ENCODE data around the gene ATP2A3. TPM values are rescaled to one million over a fixed set of nuclear protein-coding genes. Genes with fewer than 3 reads are reported as not detected.

ATP2A3 gene
- total and polyA plus RNA-seq, 2 donors (not counting 3 experiments of a cell fraction or from before 2014, with no cell fraction given): 0.37 to 0.55 TPM

- Histone ChIP-seq H3K9me1 (replicated peaks; ENCODE audit: control insufficient read depth, extremely low read depth, insufficient read depth, low read length) (no peaks in the 10 kb centered on the region), H3K27me3 (ENCODE audit: control insufficient read depth in 2 of 2, insufficient read depth in 2 of 2, low read length in 2 of 2) (peaks cover 2 to 4% of the 10 kb centered on the region in 2 experiments), H3K27ac (ENCODE audit: insufficient read depth, low read depth, low read length) (no peak overlapping the region), H3K4me1 (ENCODE audit: control insufficient read depth, extremely low read depth, insufficient read depth, low read length) (no peaks in the 10 kb centered on the region), H3K36me3 (ENCODE audit: control insufficient read depth in 2 of 2, extremely low read depth in 1 of 2, insufficient read depth in 2 of 2, low read length in 2 of 2) (no peaks in the 10 kb centered on the region), H3K4me2 (ENCODE audit: insufficient read depth, low read length) (no peak overlapping the region), H2AFZ (ENCODE audit: low read depth, low read length) (no peak overlapping the region), H3K4me3 (replicated peaks in 1 of 3; ENCODE audit: insufficient read depth in 1 of 3, low read depth in 1 of 3, low read length in 3 of 3) (no peak overlapping the region), H4K20me1 (replicated peaks; ENCODE audit: control insufficient read depth, extremely low read depth, insufficient read depth, low read length) (no peaks in the 10 kb centered on the region), H3K9ac (replicated peaks; ENCODE audit: extremely low read depth, insufficient read depth, low read length) (no peak overlapping the region), H3K79me2 (ENCODE audit: control insufficient read depth, insufficient read depth, low read length) (no peaks in the 10 kb centered on the region), H3K9me3 (replicated peaks; ENCODE audit: control insufficient read depth, insufficient read depth, low read length) (no peaks in the 10 kb centered on the region)
- dilution Hi-C loops (cut with MboI; ENCODE audit: extremely low pct_ligation_motif_present, low sequenced_read_pairs) (no loop called here), intact Hi-C loops (cut with micrococcal nuclease) (no loop called here)
- POLR2A ChIA-PET: no interaction called here
- BruUV-seq (replicated peaks): no TSS peak
- TF ChIP-seq MAX (IDR thresholded peaks at IDR 0.05; ENCODE audit: insufficient read depth, insufficient read length): no peak
- TF ChIP-seq FOS (IDR thresholded peaks at IDR 0.05; ENCODE audit: borderline replicate concordance, insufficient read depth, low read length): no peak
- TF ChIP-seq GATA2 (IDR thresholded peaks at IDR 0.05; ENCODE audit: insufficient read depth, insufficient read length, low read depth, low read length): no peak
- TF ChIP-seq MYC (IDR thresholded peaks at IDR 0.05; ENCODE audit: low read depth, low read length): no peak
- TF ChIP-seq EZH2 (IDR thresholded peaks at IDR 0.05; ENCODE audit: borderline replicate concordance, low read depth, low read length, severe bottlenecking): no peak
- no peak for TF ChIP-seq POLR2AphosphoS5 (IDR thresholded peaks at IDR 0.05; ENCODE audit: insufficient read depth, low read depth, low read length)
- TF ChIP-seq CTCF (IDR thresholded peaks at IDR 0.05; ENCODE audit: extremely low read depth in 1 of 2, insufficient read depth in 1 of 2, low read depth in 1 of 2, low read length in 2 of 2): no peak
- TF ChIP-seq POLR2A (IDR thresholded peaks at IDR 0.05; ENCODE audit: low read depth, low read length): no peak
- no peak for TF ChIP-seq JUN (IDR thresholded peaks at IDR 0.05; ENCODE audit: borderline replicate concordance, insufficient read depth, insufficient read length, low read depth)
- CTCF ChIA-PET: interaction anchor here (1.1 to 1.2 kb wide), 3 partner anchors 29 to 72 kb away, joined by 3 to 4 read pairs (median 3); partner anchors contain the start of gene ATP2A3
- DNase-seq (ENCODE audit: low read depth, low spot score): peak; percentile 43
- FAIRE-seq: no peak
These were observed 29.4 kb upstream of the ATP2A3 start for GRCh38 chr17:3993493-3994220.
